ENCODE measurements around the gene CTBS. TPM values are rescaled to one million over a fixed set of nuclear protein-coding genes. Genes with fewer than 3 reads are reported as not detected.
"Not testable (repeated sequence)": the region's sequence is repeated elsewhere in the genome, so short reads cannot be mapped to it uniquely, and the experiment has no call there.

Gene CTBS
- polyA plus RNA-seq (ENCODE audit: insufficient read depth in 1 of 5, insufficient read length in 5 of 5, low replicate concordance in 1 of 5), result 10 to 100 TPM; 10.8 to 17.3 (median 15.2) TPM
- long read RNA-seq, donor 1, full-length matches to known transcripts, result 9 of 9 reads
- long read RNA-seq, donor 1, partial matches to known transcripts, result 0 of 9 reads
- long read RNA-seq, donor 1, other reads (novel, unspliced or antisense), result 0 of 9 reads
- long read RNA-seq, donor 2, partial matches to known transcripts, result 0 of 2 reads
- long read RNA-seq, donor 2, other reads (novel, unspliced or antisense), result 0 of 2 reads
- long read RNA-seq, donor 3, full-length matches to known transcripts, result 3 of 3 reads
- long read RNA-seq, donor 3, partial matches to known transcripts, result 0 of 3 reads
- long read RNA-seq, donor 3, other reads (novel, unspliced or antisense), result 0 of 3 reads
- long read RNA-seq, donor 4, full-length matches to known transcripts, result 6 of 6 reads
- long read RNA-seq, donor 4, partial matches to known transcripts, result 0 of 6 reads
- long read RNA-seq, donor 4, other reads (novel, unspliced or antisense), result 0 of 6 reads
- long read RNA-seq, donor 5, full-length matches to known transcripts, result 7 of 7 reads
- long read RNA-seq, donor 5, partial matches to known transcripts, result 0 of 7 reads
- long read RNA-seq, donor 5, other reads (novel, unspliced or antisense), result 0 of 7 reads
- long read RNA-seq, donor 6, full-length matches to known transcripts, result 4 of 16 reads
- long read RNA-seq, donor 6, partial matches to known transcripts, result 12 of 16 reads
- long read RNA-seq, donor 6, other reads (novel, unspliced or antisense), result 0 of 16 reads
- long read RNA-seq, donor 7, partial matches to known transcripts, result 0 of 2 reads
- long read RNA-seq, donor 7, other reads (novel, unspliced or antisense), result 0 of 2 reads
- long read RNA-seq, donor 8, result 0 reads

GRCh38 chr1:84573967-84574842, at the start of gene CTBS:
CTBS (minus strand) TSS chr1:84574440; CDS start chr1:84574415, 25 bp downstream.
- peak; percentile 86 to 87 for DNase-seq

DNA sequence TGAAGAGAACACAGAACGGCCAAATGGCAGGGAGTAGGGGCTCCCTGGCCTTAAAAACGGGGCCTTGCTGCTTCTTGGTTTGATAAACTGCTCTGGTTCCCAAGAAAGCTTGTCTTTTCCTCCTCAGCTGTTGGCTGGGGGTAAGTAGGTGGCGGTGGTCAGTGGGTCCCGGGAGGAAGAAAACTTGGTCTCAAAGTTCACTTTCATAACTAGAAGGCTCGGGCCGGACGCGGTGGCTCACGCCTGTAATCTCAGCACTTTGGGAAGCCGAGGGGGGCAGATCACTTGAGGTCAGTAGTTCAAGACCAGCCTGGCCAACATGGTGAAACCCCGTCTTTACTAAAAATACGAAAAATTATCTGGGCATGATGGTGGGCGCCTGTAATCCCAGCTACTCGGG, 47.3 kb upstream of the CTBS start:
- DNase-seq, result no peak

GRCh38 chr1:84620720-84621313, 46.6 kb upstream of the CTBS start:
- DNase-seq, result peak; percentile 64 to 71

GRCh38 chr1:84619383-84620102, 45.3 kb upstream of the CTBS start:
- DNase-seq, result no peak

DNA sequence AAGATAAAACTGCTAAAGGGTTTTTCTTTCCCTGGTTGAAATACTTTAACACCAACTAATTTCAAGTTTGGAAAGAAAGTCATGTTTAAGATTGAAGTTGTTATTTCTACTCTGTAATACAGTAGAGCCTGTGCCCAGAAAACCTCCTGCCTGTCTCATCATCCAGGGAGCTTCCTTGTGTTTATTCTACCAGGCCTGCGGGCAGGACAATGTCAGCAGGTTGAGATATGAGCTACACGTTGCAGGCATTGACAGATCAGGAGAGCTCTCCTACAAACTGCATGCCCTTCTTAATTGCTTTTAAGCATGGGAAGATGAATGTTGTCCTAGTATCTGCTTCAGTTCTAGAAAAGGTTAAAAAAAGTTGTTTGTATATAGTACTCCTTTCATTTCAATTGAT, 43.1 kb upstream of the CTBS start:
- no peak for DNase-seq

DNA sequence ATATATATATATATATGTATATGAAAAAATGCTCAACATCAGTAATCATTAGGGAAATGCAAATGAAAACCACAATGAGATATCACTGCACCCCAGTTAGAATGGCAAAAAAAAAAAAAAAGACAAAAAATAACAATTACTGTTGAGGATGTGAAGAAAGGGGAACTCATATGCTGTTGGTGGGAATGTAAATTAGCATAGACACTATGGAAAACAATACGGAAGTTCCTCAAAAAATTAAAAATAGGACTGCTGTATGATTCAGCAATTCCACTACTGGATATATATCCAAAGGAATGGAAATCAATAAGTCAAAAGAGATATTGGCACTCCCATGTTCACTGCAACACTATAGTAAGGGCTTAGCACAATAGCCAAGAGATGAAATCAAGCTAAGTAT, 41.5 kb upstream of the CTBS start:
- no peak for DNase-seq

DNA sequence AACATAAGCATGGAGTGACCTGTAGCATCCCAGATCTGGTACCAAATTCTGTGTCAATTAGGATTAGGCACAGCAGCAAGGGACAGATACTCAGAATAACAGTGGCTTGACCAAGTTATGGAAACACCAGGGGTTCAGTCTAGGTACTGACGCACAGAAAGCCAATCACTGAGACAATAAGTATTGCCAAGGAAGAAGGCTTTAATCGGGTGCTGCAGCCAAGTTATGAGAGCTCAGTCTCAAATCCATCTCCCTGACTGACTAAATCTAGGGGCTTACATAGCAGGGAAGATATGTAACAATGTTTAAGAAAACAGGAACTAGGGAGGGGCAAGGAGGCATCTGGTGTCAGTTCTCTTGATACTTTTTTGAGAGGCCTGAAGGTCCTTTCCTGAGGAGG, 39.6 kb upstream of the CTBS start:
- no peak for DNase-seq

GRCh38 chr1:84613026-84613425, 38.8 kb upstream of the CTBS start:
- DNase-seq, result no peak

DNA sequence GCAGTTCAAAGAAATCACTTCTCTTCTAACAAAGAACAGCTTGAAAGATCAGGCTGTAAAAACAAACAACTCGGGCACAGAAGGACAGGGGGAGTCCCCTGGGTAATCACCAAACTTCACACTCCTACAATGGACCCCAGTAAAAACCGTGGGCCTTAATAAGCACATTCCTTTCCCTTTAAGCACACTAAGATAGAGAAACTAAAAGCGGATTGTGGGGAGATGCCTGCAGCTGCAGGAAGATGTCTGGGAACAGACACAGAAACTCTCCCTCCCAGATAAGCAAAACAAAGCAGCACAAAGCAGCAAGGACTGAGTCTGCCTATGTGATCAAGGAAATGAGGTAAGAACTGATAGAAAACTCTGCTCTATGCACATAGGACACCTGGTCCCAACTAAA, 37.6 kb upstream of the CTBS start:
- no peak for DNase-seq

GRCh38 chr1:84611091-84611490, 36.9 kb upstream of the CTBS start:
- no peak for DNase-seq

DNA sequence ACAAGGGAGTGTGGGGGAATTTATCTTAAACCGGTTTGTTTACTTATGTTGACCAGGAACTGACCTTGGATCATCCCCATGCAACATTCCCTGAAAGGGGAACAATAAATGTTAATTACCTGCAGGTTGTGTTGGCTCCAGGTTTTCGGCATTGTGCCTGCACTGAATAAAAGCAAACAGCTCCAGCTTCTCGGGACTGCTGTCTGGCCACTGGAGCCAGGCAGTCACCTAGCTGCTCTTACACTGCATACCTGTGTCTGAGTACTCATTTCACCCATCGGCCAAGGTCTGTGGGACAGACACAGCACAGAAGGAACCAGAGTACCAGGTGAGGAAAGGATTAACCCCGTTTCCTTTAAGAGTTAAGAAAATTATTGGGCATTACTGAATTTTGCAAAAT, 32.7 kb upstream of the CTBS start:
- no peak for DNase-seq

DNA sequence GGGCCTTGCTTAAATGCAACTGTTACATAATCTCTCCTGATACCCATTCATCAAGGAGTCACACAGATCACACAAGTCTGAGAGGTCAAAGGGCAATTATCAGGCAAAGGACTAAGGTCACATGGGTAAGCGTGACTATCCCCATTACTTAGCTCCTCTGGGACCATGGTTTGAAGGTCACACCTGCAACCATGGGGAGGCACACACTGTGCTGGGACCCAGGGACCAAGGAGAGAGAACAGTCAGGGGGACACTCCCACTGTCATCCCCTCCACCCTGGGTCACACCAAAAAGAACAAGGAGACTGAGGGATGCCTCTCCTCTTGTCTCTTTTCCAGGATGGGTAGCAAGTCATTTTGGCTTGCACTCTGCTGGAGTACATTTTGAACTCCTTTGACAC, 30.9 kb upstream of the CTBS start:
- DNase-seq, result no peak

- no peak for DNase-seq
Measured at GRCh38 chr1:84603941-84604830, 29.9 kb upstream of the CTBS start.

DNA sequence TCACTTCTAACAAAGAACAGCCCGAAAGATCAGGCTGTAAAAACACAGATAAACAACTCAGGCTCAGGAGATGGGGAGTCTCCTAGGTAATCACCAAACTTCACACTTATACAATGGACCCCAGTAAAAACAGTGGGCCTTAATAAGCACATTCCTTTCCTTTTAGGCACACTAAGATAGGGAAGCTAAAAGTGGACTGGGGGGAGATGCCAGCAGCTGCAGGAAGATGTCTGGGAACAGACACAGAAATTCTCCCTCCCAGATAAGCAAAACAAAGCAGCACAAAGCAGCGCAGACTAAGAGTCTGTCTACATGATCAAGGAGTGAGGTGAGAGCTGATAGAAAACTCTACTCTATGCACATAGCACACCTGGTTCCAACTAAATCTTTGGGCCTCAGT, 29.0 kb upstream of the CTBS start:
- no peak for DNase-seq

DNA sequence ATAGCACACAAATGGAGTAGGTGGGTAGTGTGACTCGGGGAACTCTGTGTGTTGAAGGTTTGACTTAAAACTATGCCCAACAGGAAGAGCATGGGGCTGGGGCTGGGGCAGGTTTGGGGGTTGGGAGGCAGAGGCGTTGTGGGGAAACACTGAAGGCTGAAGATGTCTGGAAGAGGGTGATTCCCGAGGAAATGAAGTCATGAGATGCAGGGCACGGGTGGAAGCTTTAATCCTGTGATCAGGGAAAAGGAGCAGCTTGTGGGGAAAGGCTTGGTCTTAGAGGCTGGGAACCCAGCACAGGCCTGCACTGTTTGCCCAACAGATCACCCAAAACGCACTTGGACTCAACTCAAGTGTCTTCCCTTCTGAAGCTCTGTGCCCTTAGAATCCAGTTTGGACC, 26.6 kb upstream of the CTBS start:
- DNase-seq, result no peak

DNA sequence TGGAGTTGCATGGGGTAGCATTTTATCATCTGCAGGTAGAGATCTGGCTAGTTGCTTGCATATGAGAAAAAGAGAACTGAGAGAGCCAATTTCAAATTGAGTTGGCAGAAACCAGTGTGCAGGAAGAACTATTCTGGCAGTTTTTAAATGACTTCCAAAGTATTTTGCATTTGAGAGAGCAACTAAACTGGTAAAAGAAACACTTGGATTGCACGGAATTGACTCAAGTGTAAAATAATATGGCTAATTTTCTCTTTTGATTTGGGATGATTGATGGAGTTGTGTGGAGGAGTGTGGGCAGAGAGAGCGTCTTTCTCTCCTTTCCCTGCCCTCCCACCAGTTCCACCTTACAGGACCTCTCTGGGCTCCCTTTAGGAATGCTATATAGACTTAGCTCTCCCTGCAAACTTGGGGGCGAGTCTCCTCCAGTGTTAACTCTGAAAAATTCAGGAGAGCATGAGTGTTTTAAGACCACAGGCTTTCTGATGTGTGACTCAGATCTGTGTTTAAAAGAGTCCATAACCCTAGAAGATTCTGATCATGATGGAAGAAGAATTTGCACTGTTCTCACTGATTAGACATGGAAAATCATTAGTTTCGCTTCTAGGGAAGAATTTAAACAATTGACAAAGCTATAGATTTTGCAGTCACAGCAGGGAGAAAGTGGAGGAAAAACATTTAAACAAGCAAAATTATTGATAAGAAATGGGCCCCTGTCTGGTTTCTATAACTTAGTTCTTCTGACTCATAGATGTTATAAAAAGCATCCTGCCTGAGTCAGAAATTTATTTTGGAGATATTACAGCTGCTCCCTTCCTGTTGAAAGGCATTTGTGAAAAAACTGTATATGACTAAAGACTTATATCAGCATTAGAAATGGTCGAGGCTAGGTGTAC, 24.9 kb upstream of the CTBS start:
- no peak for DNase-seq

DNA sequence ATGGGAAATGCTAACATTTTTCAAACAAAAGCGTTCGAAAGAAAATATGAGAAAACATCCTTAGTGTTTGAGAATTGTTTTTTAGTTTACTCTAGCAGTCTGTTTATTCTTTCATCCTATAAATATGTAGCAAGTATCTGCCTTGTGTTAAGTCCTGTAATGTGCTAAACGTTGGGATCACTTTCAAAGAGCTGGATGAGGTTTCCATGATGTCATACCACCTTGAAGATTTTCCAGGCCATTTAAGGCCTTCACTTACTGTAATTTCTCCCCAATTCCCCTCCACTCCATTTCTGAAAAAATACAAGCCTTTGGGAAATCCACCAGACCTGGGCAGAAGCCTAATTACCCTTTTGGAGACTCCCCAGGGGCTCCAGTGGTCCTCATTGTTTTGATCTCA, 24.2 kb upstream of the CTBS start:
- no peak for DNase-seq

GRCh38 chr1:84597011-84597410, 22.8 kb upstream of the CTBS start:
- no peak for DNase-seq

- DNase-seq, result not testable (repeated sequence)
Measured at GRCh38 chr1:84594959-84595358, 20.7 kb upstream of the CTBS start.
